Calu3 (cell line): Measurements from ENCODE around the gene PSMD1. TPM values are rescaled to one million over a fixed set of nuclear protein-coding genes. Genes with fewer than 3 reads are reported as not detected.

Source experiments
- Bru-seq: library from RNA; stranded (reverse); fragments of 400-500 nt; gene quantifications from one replicate; lab custom pipeline; 2021; lab: Mats Ljungman, UMichigan
- BruChase-seq, 2 experiments: library from RNA; stranded (reverse); fragments of 400-500 nt; gene quantifications; one replicate each; lab custom pipeline; 2021; lab: Mats Ljungman, UMichigan
- BruUV-seq: library from RNA; stranded (reverse); fragments of 400-500 nt; replicated peaks from 2 replicates; lab custom pipeline; 2021; lab: Mats Ljungman, UMichigan
- CTCF ChIA-PET: fragments of 300-600 bp; sonication (Branson Sonifier 250); formaldehyde crosslinking; loops from one replicate; lab custom pipeline; 2022; ENCODE audit warnings: antibody characterized with exemption; lab: Charles Lee
- DNase-seq: peaks from one replicate; pipeline ENCODE4 v3.0.0; 2022
- H3K27ac Mint-ChIP-seq: one replicate; pipeline ENCODE4 v1.8.0; 2022; ENCODE audit warnings: mixed read lengths; ENCODE audit not compliant: unreplicated experiment
- H3K27me3 Mint-ChIP-seq: one replicate; pipeline ENCODE4 v1.8.0; 2022; ENCODE audit warnings: mixed read lengths; ENCODE audit not compliant: unreplicated experiment
- H3K36me3 Mint-ChIP-seq: one replicate; pipeline ENCODE4 v1.8.0; 2022; ENCODE audit warnings: mild to moderate bottlenecking, moderate library complexity, mixed read lengths; ENCODE audit not compliant: insufficient read depth, unreplicated experiment
- H3K4me1 Mint-ChIP-seq: one replicate; pipeline ENCODE4 v1.8.0; 2022; ENCODE audit warnings: mild to moderate bottlenecking, low read depth, mixed read lengths; ENCODE audit not compliant: unreplicated experiment
- H3K4me3 Mint-ChIP-seq: one replicate; pipeline ENCODE4 v1.8.0; 2022; ENCODE audit warnings: mild to moderate bottlenecking, low read depth, moderate library complexity, mixed read lengths; ENCODE audit not compliant: unreplicated experiment
- H3K9me3 Mint-ChIP-seq: one replicate; pipeline ENCODE4 v1.8.0; 2022; ENCODE audit warnings: low read depth, mixed read lengths; ENCODE audit not compliant: unreplicated experiment
- CTCF ChIP-seq: fragments of 200-600 bp; IDR thresholded peaks from one replicate; pipeline ENCODE4 v1.8.0; 2022; ENCODE audit warnings: antibody characterized with exemption; ENCODE audit not compliant: unreplicated experiment
- intact Hi-C: fragments of 100-400 bp; cut with micrococcal nuclease; formaldehyde crosslinking; loops from one replicate; pipeline ENCODE4 v1.10.0; 2022; ENCODE audit not compliant: unreplicated experiment
- long read RNA-seq: library from polyadenylated mRNA; stranded (forward); transcript quantifications from one replicate; pipeline ENCODE4 v2.0.0, GENCODE V29; 2022
- total RNA-seq: library from RNA; stranded (reverse); gene quantifications from 2 replicates; pipeline ENCODE4 v1.2.3, GENCODE V29; 2022

PSMD1 gene
- total RNA-seq = 113 and 135 TPM in 2 replicates
- Bru-seq, nascent RNA = percentile 93 among the genes with signal in this experiment
- BruChase-seq, experiment 1, labeled RNA remaining after a 6-hour chase = percentile 86 among the genes with signal in this experiment
- percentile 78 among the genes with signal in this experiment for BruChase-seq, experiment 2, labeled RNA remaining after a 2-hour chase
- long read RNA-seq, transcript PSMD1-201 (25 exons, 3,326 nt) = major isoform, 147 of 179 reads
- long read RNA-seq, partial matches to known transcripts = 19 of 179 reads
- long read RNA-seq, other reads (novel, unspliced or antisense) = 12 of 179 reads

GRCh38 chr2:231056453-231057416 is at the start of gene PSMD1:
TSS of gene PSMD1 (plus strand) at chr2:231056867. CDS start at chr2:231057026, 159 bp downstream.
- H3K27me3 Mint-ChIP-seq = peaks cover 16% of the 10 kb centered on the region
- CTCF ChIA-PET = interaction anchor here (0.7 to 1.1 kb wide), 2 partner anchors 126 to 232 kb away, joined by 3 read pairs; no protein-coding TSS in a partner anchor
- peaks cover 42% of the 10 kb centered on the region for H3K36me3 Mint-ChIP-seq
- peak; percentile 77 for TF ChIP-seq CTCF
- H3K4me3 Mint-ChIP-seq = peak within 1 kb of the TSS; percentile 85
- peak; percentile 94 for DNase-seq
- no peaks in the 10 kb centered on the region for H3K9me3 Mint-ChIP-seq
- no TSS peak for BruUV-seq
- peak within 1 kb of the TSS; percentile 97 for H3K27ac Mint-ChIP-seq
- H3K4me1 Mint-ChIP-seq = peaks cover 40% of the 10 kb centered on the region
- intact Hi-C loops = loop anchor here (10.0 kb wide), 1 partner anchor 152 kb away; no protein-coding TSS in a partner anchor

GRCh38 chr2:231007286-231008098 is 49.2 kb upstream of the PSMD1 start:
- Mint-ChIP-seq H3K27me3 (peaks cover 91% of the 10 kb centered on the region), H3K4me1 (no peaks in the 10 kb centered on the region), H3K27ac (no peak overlapping the region), H3K4me3 (no peak overlapping the region), H3K9me3 (peaks cover 9% of the 10 kb centered on the region), H3K36me3 (no peaks in the 10 kb centered on the region)
- CTCF ChIA-PET = no interaction called here
- BruUV-seq = no TSS peak
- no peak for DNase-seq
- intact Hi-C loops = no loop called here
- TF ChIP-seq CTCF = no peak

GRCh38 chr2:231008131-231008530 is 48.5 kb upstream of the PSMD1 start:
- no TSS peak for BruUV-seq
- intact Hi-C loops = no loop called here
- TF ChIP-seq CTCF = no peak
- Mint-ChIP-seq H3K27me3 (peaks cover 91% of the 10 kb centered on the region), H3K9me3 (peaks cover 9% of the 10 kb centered on the region), H3K36me3 (no peaks in the 10 kb centered on the region), H3K27ac (no peak overlapping the region), H3K4me1 (no peaks in the 10 kb centered on the region), H3K4me3 (no peak overlapping the region)
- CTCF ChIA-PET = no interaction called here
- DNase-seq = no peak
